Stimulated activated CD4-positive, alpha-beta T cell treated with anti-CD3 and anti-CD28 coated beads, TNF-alpha, amount 100 ng/mL, for 24 hours (primary cell): ENCODE data around the gene CFAP54.
"Not testable (repeated sequence)": the region's sequence is repeated elsewhere in the genome, so short reads cannot be mapped to it uniquely, and the experiment has no call there.

ENCODE experiments used
- DNase-seq, 3 experiments: peaks; one replicate each; pipeline ENCODE4 v3.0.0-alpha.2; 2020; ENCODE audit warnings: low read depth in 3 of 3

The CFAP54 gene

GRCh38 chr12:96617178-96617577, 127.8 kb downstream of the CFAP54 start:
- DNase-seq, result no peak

- no peak for DNase-seq
Observed at GRCh38 chr12:96623155-96623554, 133.8 kb downstream of the CFAP54 start.

GRCh38 chr12:96623656-96624217, 134.4 kb downstream of the CFAP54 start:
- no peak for DNase-seq

- no peak for DNase-seq
Observed at GRCh38 chr12:96635844-96636243, 146.5 kb downstream of the CFAP54 start.

- no peak for DNase-seq
Observed at GRCh38 chr12:96636895-96637294, 147.5 kb downstream of the CFAP54 start.

- no peak for DNase-seq
Observed at GRCh38 chr12:96648923-96649322, 159.5 kb downstream of the CFAP54 start.

- DNase-seq, result no peak
Observed at GRCh38 chr12:96652870-96653269, 163.5 kb downstream of the CFAP54 start.

GRCh38 chr12:96658075-96658474, 168.7 kb downstream of the CFAP54 start:
- DNase-seq, result no peak

- DNase-seq, result no peak
Observed at GRCh38 chr12:96669786-96670185, 180.4 kb downstream of the CFAP54 start.

GRCh38 chr12:96670334-96670899, 181.0 kb downstream of the CFAP54 start:
- DNase-seq, result no peak

GRCh38 chr12:96675519-96675918, 186.1 kb downstream of the CFAP54 start:
- not testable (repeated sequence) for DNase-seq

GRCh38 chr12:96677363-96677762, 188.0 kb downstream of the CFAP54 start:
- DNase-seq, result no peak

GRCh38 chr12:96687719-96688118, 198.3 kb downstream of the CFAP54 start:
- DNase-seq, result no peak

GRCh38 chr12:96698521-96698920, 209.1 kb downstream of the CFAP54 start:
- no peak for DNase-seq

- DNase-seq, result no peak
Observed at GRCh38 chr12:96698965-96699364, 209.6 kb downstream of the CFAP54 start.

GRCh38 chr12:96701856-96702255, 212.5 kb downstream of the CFAP54 start:
- DNase-seq, result no peak

GRCh38 chr12:96710127-96710745, 220.9 kb downstream of the CFAP54 start:
- no peak for DNase-seq

- DNase-seq, result no peak
Observed at GRCh38 chr12:96711364-96711763, 222.0 kb downstream of the CFAP54 start.

GRCh38 chr12:96714199-96714598, 224.8 kb downstream of the CFAP54 start:
- DNase-seq, result no peak

GRCh38 chr12:96719660-96720362, 230.4 kb downstream of the CFAP54 start:
- DNase-seq, result peak in 1 of 3 experiments; percentile 9

- no peak for DNase-seq
Observed at GRCh38 chr12:96720363-96720705, 231.0 kb downstream of the CFAP54 start.

- DNase-seq, result not testable (repeated sequence)
Observed at GRCh38 chr12:96729466-96729865, 240.1 kb downstream of the CFAP54 start.

GRCh38 chr12:96729886-96730285, 240.5 kb downstream of the CFAP54 start:
- DNase-seq, result no peak
